ENCODE data around the gene GLTPD2. TPM values are rescaled to one million over a fixed set of nuclear protein-coding genes. Genes with fewer than 3 reads are reported as not detected.

The GLTPD2 gene
- total and polyA plus RNA-seq, 2 donors (not counting 1 experiment from before 2014, with no cell fraction given) = not detected

DNA sequence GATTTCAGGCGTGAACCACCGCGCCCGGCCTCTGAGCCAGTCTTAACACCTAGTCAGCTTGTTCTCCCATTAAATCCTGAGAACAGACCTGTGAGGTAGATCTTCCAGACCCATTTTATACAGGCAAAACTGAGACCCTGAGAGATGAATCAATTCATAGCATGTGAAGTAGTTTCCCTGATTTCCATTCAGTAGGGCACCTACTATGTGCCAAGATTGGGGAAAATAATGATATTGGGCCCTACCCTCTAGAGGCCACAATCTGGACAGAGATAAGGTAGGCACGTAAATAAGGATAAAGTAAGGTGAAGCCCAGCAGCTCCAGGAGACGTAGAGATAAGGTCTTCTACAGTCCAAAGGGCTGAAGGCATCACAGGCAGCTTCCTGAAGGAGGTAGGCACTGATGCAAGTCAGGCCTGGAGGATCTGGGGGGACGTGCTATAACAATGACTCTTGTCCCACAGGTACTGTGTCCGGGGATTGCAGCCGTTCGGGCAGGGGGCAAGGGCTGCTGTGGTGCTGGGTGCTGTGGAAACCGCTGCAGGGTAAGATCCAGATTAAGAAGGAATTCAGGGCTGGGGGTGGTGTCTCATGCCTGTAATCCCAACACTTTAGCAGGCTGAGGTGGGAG is 8.3 kb upstream of the GLTPD2 start:
- H3K27me3 Mint-ChIP-seq = peaks cover 34% of the 10 kb centered on the region
- H3K4me1 ChIP-seq (ENCODE audit: control insufficient read depth in 2 of 2, insufficient read depth in 2 of 2, low read length in 2 of 2) = peaks cover 3 to 5% of the 10 kb centered on the region in 2 donors
- H3K9me3 Mint-ChIP-seq (ENCODE audit: insufficient read depth) = no peaks in the 10 kb centered on the region
- H3K4me2 ChIP-seq (replicated peaks; ENCODE audit: low read depth, low read length, poor library complexity, severe bottlenecking) = no peak overlapping the region
- no peak overlapping the region for H3K4me3 ChIP-seq (ENCODE audit: control extremely low read depth in 1 of 5, extremely low read depth in 1 of 5, insufficient read depth in 1 of 5, low read depth in 2 of 5, low read length in 4 of 5)
- ChIA-PET CTCF (no interaction called here), POLR2A (no interaction called here)
- intact Hi-C loops (cut with micrococcal nuclease) = no loop called here
- H3K79me2 ChIP-seq (ENCODE audit: control insufficient read depth, insufficient read depth, low read length) = no peaks in the 10 kb centered on the region
- DNase-seq = no peak
- no peak overlapping the region for H2AFZ ChIP-seq (ENCODE audit: insufficient read depth, low read depth, low read length, poor library complexity, severe bottlenecking)
- H3K27ac Mint-ChIP-seq = no peak overlapping the region
- ATAC-seq (ENCODE audit: low read depth) = no peak
- H3K4me1 Mint-ChIP-seq = peaks cover 4% of the 10 kb centered on the region
- peaks cover 0 to 36% (median 20%) of the 10 kb centered on the region in 4 experiments for H3K27me3 ChIP-seq (replicated peaks in 1 of 4; ENCODE audit: control extremely low read depth in 1 of 4, control insufficient read depth in 3 of 4, insufficient read depth in 4 of 4, low read length in 3 of 4)
- WGBS (ENCODE audit: insufficient coverage) = 91% methylated on average over 11 of the region's 11 CpGs
- H3K36me3 ChIP-seq (replicated peaks in 1 of 2; ENCODE audit: control extremely low read depth in 1 of 2, control insufficient read depth in 1 of 2, extremely low read depth in 1 of 2, insufficient read depth in 2 of 2, low read length in 1 of 2) = no peaks in the 10 kb centered on the region
- H3K27ac ChIP-seq (ENCODE audit: low read length in 2 of 2) = no peak overlapping the region
- no peak for TF ChIP-seq EZH2 (IDR thresholded peaks at IDR 0.05; ENCODE audit: borderline replicate concordance, insufficient read depth, low read depth, low read length, poor library complexity, severe bottlenecking)
- TF ChIP-seq, protein P1, sequence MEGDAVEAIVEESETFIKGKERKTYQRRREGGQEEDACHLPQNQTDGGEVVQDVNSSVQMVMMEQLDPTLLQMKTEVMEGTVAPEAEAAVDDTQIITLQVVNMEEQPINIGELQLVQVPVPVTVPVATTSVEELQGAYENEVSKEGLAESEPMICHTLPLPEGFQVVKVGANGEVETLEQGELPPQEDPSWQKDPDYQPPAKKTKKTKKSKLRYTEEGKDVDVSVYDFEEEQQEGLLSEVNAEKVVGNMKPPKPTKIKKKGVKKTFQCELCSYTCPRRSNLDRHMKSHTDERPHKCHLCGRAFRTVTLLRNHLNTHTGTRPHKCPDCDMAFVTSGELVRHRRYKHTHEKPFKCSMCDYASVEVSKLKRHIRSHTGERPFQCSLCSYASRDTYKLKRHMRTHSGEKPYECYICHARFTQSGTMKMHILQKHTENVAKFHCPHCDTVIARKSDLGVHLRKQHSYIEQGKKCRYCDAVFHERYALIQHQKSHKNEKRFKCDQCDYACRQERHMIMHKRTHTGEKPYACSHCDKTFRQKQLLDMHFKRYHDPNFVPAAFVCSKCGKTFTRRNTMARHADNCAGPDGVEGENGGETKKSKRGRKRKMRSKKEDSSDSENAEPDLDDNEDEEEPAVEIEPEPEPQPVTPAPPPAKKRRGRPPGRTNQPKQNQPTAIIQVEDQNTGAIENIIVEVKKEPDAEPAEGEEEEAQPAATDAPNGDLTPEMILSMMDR (IDR thresholded peaks at IDR 0.05) = no peak
- H3K9me3 ChIP-seq (ENCODE audit: control extremely low read depth in 1 of 3, control insufficient read depth in 2 of 3, insufficient read depth in 1 of 3, low read length in 2 of 3) = peaks cover 0 to 9% (median 0%) of the 10 kb centered on the region in 3 donors
- no peak overlapping the region for H3K9ac ChIP-seq (ENCODE audit: low read length)
- no peaks in the 10 kb centered on the region for H4K20me1 ChIP-seq (ENCODE audit: control insufficient read depth, insufficient read depth, low read length, poor library complexity, severe bottlenecking)
- no peak overlapping the region for H3K4me3 Mint-ChIP-seq

DNA sequence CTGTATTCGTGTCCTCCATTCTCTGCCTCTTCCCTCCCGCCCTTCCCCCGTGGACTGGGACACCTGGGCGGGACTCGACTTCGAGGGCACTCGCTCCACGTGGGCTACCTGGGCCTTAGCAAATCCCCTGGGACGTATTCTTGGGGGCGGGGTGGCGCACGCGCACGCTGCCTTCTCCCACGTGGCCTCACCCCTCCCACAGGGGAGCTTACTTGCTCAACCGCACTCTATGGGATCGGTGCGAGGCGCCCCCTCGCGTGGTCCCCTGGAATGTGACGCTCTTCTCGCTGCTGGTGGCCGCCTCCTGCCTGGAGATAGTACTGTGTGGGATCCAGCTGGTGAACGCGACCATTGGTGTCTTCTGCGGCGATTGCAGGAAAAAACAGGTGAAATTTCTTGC is 6.1 kb upstream of the GLTPD2 start:
- no peak overlapping the region for H3K4me3 Mint-ChIP-seq
- no peak overlapping the region for H3K9ac ChIP-seq (ENCODE audit: low read length)
- H3K27me3 Mint-ChIP-seq = peaks cover 51% of the 10 kb centered on the region

More for the DNA sequence above, 6.1 kb upstream of the GLTPD2 start:
- WGBS (ENCODE audit: insufficient coverage) = 40% methylated on average over 27 of the region's 28 CpGs
- Histone ChIP-seq H4K20me1 (ENCODE audit: control insufficient read depth, insufficient read depth, low read length, poor library complexity, severe bottlenecking) (no peaks in the 10 kb centered on the region), H3K79me2 (ENCODE audit: control insufficient read depth, insufficient read depth, low read length) (no peaks in the 10 kb centered on the region), H3K9me3 (ENCODE audit: control extremely low read depth in 1 of 3, control insufficient read depth in 2 of 3, insufficient read depth in 1 of 3, low read length in 2 of 3) (peaks cover 0 to 21% (median 0%) of the 10 kb centered on the region in 3 donors), H3K4me3 (ENCODE audit: control extremely low read depth in 1 of 5, extremely low read depth in 1 of 5, insufficient read depth in 1 of 5, low read depth in 2 of 5, low read length in 4 of 5) (no peak overlapping the region), H3K4me1 (ENCODE audit: control insufficient read depth in 2 of 2, insufficient read depth in 2 of 2, low read length in 2 of 2) (peaks cover 16 to 18% of the 10 kb centered on the region in 2 donors), H2AFZ (ENCODE audit: insufficient read depth, low read depth, low read length, poor library complexity, severe bottlenecking) (no peak overlapping the region), H3K27me3 (replicated peaks in 1 of 4; ENCODE audit: control extremely low read depth in 1 of 4, control insufficient read depth in 3 of 4, insufficient read depth in 4 of 4, low read length in 3 of 4) (peaks cover 0 to 57% (median 33%) of the 10 kb centered on the region in 4 experiments), H3K27ac (ENCODE audit: low read length in 2 of 2) (no peak overlapping the region), H3K36me3 (replicated peaks in 1 of 2; ENCODE audit: control extremely low read depth in 1 of 2, control insufficient read depth in 1 of 2, extremely low read depth in 1 of 2, insufficient read depth in 2 of 2, low read length in 1 of 2) (no peaks in the 10 kb centered on the region), H3K4me2 (replicated peaks; ENCODE audit: low read depth, low read length, poor library complexity, severe bottlenecking) (no peak overlapping the region)
- POLR2A ChIA-PET = no interaction called here
- Mint-ChIP-seq H3K4me1 (peaks cover 17% of the 10 kb centered on the region), H3K9me3 (ENCODE audit: insufficient read depth) (no peaks in the 10 kb centered on the region), H3K27ac (no peak overlapping the region)
- TF ChIP-seq, protein P1 (IDR thresholded peaks at IDR 0.05) = no peak
- no peak for TF ChIP-seq EZH2 (IDR thresholded peaks at IDR 0.05; ENCODE audit: borderline replicate concordance, insufficient read depth, low read depth, low read length, poor library complexity, severe bottlenecking)
- intact Hi-C loops (cut with micrococcal nuclease) = no loop called here
- DNase-seq (no peak), ATAC-seq (ENCODE audit: low read depth) (no peak)
- CTCF ChIA-PET = interaction anchor here (1.2 kb wide), 1 partner anchor 51 kb away, joined by 4 read pairs; no protein-coding TSS in a partner anchor
